ENCODE measurements around the gene RAD51B.
"Not testable (repeated sequence)": the region's sequence is repeated elsewhere in the genome, so short reads cannot be mapped to it uniquely, and the experiment has no call there.

RAD51B gene

GRCh38 chr14:67967206-67967605 is 147.6 kb downstream of the RAD51B start:
- no peak overlapping the region for H3K4me3 ChIP-seq (ENCODE audit: low read depth, low read length)
- no peak for TF ChIP-seq CTCF (IDR thresholded peaks at IDR 0.05; ENCODE audit: borderline replicate concordance, insufficient read depth, low read depth, low read length)

GRCh38 chr14:67967970-67968369 is 148.4 kb downstream of the RAD51B start:
- not testable (repeated sequence) for H3K4me3 ChIP-seq (ENCODE audit: low read depth, low read length)

- no peak overlapping the region for H3K4me3 ChIP-seq (ENCODE audit: low read depth, low read length)
- TF ChIP-seq CTCF (IDR thresholded peaks at IDR 0.05; ENCODE audit: borderline replicate concordance, insufficient read depth, low read depth, low read length) = no peak
Observed at GRCh38 chr14:67970923-67971322, 151.3 kb downstream of the RAD51B start.

- H3K4me3 ChIP-seq (ENCODE audit: low read depth, low read length) = no peak overlapping the region
- no peak for TF ChIP-seq CTCF (IDR thresholded peaks at IDR 0.05; ENCODE audit: borderline replicate concordance, insufficient read depth, low read depth, low read length)
Observed at GRCh38 chr14:67971627-67972625, 152.3 kb downstream of the RAD51B start.

GRCh38 chr14:67973436-67973835 is 153.9 kb downstream of the RAD51B start:
- H3K4me3 ChIP-seq (ENCODE audit: low read depth, low read length) = no peak overlapping the region
- no peak for TF ChIP-seq CTCF (IDR thresholded peaks at IDR 0.05; ENCODE audit: borderline replicate concordance, insufficient read depth, low read depth, low read length)

GRCh38 chr14:67975470-67975869 is 155.9 kb downstream of the RAD51B start:
- no peak for TF ChIP-seq CTCF (IDR thresholded peaks at IDR 0.05; ENCODE audit: borderline replicate concordance, insufficient read depth, low read depth, low read length)
- H3K4me3 ChIP-seq (ENCODE audit: low read depth, low read length) = no peak overlapping the region

- TF ChIP-seq CTCF (IDR thresholded peaks at IDR 0.05; ENCODE audit: borderline replicate concordance, insufficient read depth, low read depth, low read length) = no peak
- H3K4me3 ChIP-seq (ENCODE audit: low read depth, low read length) = no peak overlapping the region
Observed at GRCh38 chr14:67977434-67978034, 158.0 kb downstream of the RAD51B start.
